Activated naive CD4-positive, alpha-beta T cell treated with anti-CD3 and anti-CD28 coated beads, Interleukin-2, amount 50 U/mL, for 16 hours (primary cell): ENCODE measurements around the gene ZNRF2.
A peak's percentile ranks its signal among the peaks of the same experiment; 100 is the strongest.

Experiments
- DNase-seq: peaks from one replicate; pipeline ENCODE4 v3.0.0-alpha.2; 2020

Gene ZNRF2

GRCh38 chr7:30322271-30323005 lies 38.0 kb downstream of the ZNRF2 start:
- DNase-seq = no peak

DNA sequence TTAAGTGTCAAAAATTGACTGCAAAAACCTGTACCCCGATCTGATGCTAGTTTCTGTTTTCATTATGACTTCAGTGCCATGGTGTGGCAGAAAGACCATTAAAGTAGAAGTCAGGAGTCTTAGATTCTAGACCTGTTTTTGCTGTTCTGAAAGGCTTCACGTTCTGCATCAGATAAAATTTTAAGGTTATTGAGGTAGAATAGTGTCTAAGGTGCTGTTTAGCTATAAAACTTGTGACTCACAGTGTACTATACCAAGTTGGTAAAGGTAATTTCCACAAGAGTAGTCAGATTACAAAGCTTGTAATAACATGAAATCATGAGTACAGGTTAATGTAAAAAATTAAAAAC lies 38.6 kb downstream of the ZNRF2 start:
- no peak for DNase-seq

DNA sequence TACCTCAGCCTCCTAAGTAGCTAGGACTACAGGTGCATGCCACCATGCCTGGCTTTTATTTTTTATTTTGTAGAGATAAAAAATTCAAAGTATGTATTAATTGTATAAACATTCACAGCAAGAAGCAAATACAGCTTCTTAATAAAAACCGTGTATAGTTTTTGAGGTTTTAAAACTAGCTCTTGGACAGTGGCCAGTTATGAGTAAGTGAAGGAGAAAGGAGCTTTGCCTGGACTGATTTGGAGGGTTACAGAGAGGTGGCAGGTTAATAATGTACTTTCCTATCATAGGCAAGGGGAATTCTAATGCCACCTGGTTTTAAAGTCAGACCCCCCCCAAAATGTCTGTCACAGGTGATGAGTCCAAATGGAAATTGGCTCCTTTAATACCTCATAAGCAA lies 43.4 kb downstream of the ZNRF2 start:
- DNase-seq = no peak

DNA sequence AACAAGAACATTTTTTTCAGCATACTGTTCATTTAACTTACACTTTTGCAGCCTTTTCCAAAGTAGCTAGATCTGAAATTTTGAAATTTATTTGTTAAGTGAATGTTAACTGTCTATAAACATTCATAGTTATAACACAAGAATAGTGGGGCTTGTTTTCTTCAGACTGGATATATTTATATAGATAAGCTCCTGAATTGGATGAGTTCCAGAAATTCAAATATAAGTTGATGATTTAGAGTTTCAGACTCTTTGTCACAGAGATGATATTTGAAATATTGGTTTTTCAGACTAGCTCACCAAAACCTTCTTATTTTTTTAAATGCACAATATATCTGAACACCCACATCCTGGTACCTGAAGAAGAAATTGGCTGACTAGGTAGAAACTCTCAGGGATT lies 44.0 kb downstream of the ZNRF2 start:
- no peak for DNase-seq

DNA sequence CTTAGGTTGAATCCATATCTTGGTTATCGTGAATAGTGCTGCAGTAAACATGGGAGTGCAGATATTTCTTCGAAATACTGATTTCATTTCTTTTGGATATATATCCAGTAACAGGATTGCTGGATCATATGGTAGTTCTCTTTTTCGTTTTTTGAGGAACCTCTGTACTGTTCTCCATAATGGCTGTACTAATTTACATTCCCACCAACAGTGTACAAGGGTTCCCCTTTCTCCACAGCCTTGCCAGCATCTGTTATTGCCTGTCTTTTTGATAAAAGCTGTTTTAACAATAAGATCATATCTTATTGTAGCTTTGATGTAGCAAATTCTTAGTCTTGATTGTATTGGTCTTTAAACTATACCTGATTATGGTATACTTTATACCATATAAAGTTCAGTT lies 45.3 kb downstream of the ZNRF2 start:
- no peak for DNase-seq

DNA sequence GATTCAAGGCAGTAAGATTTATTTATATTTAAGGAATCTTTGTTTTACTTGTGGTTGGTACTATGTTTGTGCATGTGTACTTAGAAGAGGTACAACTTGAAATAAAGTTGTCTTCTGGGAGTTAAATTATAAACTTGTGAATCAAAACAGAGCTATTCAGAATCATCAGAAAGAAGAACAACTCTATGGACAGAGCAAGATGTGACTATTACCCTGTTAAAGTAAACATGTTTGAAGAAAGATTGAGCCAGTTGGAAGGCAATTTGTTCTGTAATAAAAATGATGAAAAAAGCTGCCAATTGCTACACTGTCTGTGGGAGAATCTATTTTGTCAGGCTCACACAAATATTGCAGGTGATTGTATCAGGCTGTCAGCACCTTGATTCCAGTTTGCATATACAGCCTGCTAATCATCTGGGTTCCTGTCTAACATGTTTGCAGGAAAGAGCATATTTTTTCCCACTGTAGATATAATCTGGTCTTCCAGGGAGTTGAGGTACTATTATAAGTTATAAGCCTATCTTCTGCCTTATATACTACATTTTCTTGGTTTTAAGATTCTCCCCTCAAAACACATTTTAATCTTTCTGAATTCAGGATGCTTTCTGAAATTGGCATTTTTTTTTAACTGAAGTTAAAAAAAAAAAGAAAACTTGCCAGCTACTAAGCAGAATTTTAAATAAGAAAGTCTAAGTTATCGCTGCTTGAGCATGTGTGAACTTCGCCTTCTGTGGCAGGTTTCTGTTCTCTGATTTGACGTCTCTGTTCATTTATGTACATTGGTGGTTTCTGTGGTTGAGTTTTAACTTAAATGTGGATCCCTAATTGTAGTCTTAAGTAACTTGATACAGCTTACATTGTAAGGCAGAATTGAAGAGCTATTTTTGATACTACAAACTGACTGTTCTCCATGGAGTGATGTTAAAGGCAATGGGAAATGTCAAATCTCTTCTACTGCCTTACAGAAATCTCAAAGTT lies 46.0 kb downstream of the ZNRF2 start:
- DNase-seq = no peak

DNA sequence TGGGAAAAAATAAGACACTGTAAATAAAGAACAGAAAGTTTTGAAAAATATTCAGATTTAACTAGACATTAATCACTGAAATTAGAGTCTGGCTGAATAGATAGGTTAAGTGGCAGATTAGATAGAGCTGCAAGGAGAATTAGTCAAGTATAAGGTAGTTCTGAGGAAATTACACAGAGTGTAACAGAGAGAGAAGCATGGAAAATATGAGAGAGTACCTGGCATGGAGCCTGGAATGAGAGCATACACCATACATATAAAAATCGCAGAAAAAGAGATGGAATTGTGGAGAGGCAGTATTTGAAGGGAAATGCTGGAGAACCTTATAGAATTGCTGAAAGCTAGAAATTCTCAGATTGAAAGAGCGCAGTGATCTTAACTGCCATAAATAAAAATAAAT lies 46.9 kb downstream of the ZNRF2 start:
- no peak for DNase-seq

DNA sequence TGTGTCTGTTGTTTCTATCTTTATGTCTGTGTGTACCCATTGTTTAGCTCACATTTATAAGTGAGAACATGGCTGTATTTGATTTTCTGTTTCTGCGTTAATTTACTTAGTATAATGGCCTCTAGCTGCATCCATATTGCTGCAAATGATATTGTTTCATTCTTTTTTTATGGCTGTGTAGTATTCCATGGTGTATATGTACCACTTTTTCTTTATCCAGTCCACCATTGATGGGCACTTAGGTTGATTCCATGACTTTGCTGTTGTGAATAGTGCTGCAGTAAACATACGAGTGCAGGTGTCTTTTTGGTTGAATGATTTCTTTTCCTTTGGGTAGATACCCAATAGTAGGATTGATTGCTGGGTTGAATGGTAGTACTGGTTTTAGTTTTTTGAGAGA lies 48.2 kb downstream of the ZNRF2 start:
- DNase-seq = no peak

DNA sequence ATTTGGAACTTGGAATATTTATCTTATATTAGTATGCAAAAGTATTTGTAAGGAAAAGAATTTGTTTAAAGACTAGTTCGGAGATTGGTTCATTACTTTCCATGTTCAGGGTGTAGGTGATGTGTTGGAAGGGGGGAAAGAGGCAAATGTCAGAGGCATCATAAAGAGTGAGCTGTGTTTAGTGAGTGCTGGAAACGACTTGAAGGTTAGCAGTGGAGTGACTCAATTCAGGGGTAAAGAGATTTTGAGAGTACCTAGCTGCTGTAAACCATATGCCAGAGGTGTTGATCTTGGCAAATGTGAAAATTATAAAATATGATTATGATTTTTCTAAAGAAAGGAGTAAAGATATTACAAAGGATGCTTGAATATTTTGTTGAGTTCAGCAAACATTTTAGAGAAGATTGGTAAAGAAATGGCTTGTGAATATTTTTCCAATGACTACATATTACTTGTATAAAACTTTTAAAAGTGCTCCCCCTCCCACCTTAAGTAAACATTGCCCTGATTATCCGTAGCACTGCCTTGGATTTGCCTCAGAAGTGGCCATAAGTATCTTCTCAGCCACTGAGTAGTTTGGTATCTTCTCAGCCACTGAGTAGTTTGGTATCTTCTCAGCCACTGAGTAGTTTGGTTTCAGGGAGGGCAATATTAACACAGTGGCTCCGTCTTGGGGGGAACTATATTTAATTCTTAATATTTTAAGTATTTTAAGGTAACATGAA lies 51.5 kb downstream of the ZNRF2 start:
- DNase-seq = no peak

- no peak for DNase-seq
Measured at GRCh38 chr7:30344513-30344912, 60.1 kb downstream of the ZNRF2 start.

GRCh38 chr7:30347226-30348082 lies 63.1 kb downstream of the ZNRF2 start:
- DNase-seq = no peak

DNA sequence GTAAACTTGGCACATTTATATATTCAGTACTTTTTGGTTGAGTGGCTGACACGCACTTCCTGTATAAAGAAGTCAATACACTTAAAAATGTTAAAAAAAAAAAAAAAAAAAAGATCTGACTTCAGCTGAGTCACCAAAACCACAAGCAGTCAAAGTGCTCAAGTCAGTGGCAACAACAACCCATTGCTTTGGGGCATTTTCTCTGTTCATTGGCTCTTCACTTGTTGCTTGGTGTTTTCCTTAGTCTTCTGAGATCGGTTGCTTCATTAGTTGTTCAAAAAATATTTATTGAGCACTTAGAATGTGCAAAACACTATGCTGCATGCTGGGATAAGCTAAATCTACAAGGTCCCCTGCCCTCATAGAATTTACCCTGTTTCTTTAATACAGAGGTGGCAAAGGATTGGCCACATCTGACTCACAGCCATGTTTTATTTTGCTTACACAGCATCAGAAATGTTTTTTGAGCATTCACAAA lies 63.7 kb downstream of the ZNRF2 start:
- peak; percentile 38 for DNase-seq

DNA sequence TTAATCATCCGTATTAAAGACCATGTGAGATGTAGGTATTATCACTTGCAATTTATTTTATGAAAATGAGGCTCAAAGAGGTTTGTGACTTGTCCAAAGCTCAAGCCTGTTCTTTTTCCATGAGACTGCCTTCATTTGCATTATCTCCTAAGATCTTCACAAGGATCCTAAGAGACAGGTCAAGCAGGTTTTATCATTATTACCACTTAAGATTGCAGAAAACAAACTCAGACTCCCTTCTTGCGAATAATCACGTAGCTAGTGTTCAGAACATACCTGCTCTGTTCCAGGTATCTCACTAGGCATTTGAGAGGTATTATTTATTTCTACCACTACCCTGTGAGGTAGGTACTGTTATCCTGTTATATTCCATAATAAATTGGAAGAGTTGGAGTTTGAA lies 64.8 kb downstream of the ZNRF2 start:
- no peak for DNase-seq

- DNase-seq = no peak
Measured at GRCh38 chr7:30349816-30350215, 65.4 kb downstream of the ZNRF2 start.

- no peak for DNase-seq
Measured at GRCh38 chr7:30351286-30351685, 66.9 kb downstream of the ZNRF2 start.

DNA sequence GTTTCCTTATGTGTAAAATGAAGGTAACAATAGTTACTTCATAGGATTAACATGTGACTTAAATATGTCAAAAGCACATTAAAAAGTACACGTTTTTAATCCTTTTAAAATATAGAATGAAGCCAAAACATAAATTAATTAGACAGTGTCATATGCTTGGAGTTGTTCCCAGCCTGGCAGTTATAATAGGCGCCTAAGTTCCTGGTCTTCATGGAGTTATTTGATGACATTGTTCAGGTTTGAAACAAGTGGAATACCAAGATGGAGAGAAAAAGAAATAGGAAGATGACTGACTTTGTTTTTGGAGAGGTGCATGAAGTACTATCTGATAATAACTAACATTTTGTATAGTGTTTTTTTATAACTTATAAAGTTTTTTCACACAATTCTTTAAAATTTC lies 67.3 kb downstream of the ZNRF2 start:
- DNase-seq = no peak

GRCh38 chr7:30352169-30352568 lies 67.8 kb downstream of the ZNRF2 start:
- DNase-seq = no peak

DNA sequence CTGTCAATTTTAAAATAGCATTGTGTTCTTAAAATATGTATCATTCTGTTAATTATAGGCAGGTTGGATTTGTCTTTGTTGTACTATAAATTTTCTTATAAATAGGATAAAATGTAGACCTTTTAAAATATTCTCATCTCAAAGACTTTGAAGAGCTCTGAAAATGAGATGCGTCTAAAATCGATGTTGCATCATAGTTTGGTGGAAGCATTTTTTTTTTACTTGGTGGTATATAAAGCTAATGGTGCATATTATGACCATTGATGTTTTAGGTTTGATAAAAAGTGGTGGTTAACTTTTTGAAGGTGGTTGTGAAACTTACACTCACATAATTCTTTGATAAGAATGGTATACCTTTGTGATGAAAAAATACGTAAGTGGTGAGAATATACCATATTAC lies 69.1 kb downstream of the ZNRF2 start:
- no peak for DNase-seq

- DNase-seq = no peak
Measured at GRCh38 chr7:30353932-30354607, 69.7 kb downstream of the ZNRF2 start.

DNA sequence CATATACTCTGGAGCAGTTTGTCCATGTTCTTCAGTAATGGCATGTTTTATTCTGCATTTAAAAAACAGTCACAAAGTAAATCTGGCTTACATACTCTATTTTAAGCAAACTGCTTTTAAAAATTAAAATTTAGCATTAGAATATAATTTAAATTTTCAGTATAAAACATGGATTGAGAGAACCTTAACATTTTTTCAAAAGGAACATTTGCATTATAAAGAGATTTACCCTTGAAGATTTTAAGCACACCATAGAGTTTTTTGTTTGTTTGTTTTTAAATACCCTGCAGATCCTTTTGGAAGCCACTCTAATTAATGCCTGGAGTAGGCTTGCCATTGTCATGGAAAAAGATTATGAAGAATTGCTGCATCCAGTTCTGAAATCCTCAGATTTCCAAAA lies 70.4 kb downstream of the ZNRF2 start:
- no peak for DNase-seq

DNA sequence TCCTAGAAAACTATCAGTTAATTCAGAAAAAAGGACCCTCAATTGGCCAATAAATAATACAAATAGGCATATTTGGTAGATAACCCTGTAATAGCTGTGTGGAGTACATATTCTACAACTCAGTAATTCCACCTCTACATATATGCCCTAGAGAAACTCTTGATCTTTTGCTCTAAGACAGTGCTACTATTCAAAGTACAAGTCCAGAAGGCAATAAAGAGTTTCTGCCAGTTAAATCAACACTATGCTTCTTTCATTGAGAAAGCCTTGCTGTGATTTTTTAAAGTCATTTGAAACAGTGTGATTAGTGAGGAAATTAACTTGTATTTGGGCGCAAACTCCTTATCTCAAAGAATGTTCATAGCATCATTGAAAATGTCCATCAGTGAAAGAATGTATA lies 75.6 kb downstream of the ZNRF2 start:
- no peak for DNase-seq
